CD14-positive monocyte (primary cell): ENCODE results near the gene APLN. TPM values are rescaled to one million over a fixed set of nuclear protein-coding genes. Genes with fewer than 3 reads are reported as not detected.

Experiments used
- DNase-seq, 3 donors: peaks; one replicate each; pipeline ENCODE4 v3.0.0-alpha.2; 2011 to 2022
- H2AFZ ChIP-seq: 2 replicates; pipeline ENCODE4 v1.6.0; 2012; ENCODE audit warnings: mild to moderate bottlenecking, low read depth, low read length, inconsistent platforms; ENCODE audit not compliant: insufficient read depth, poor library complexity, severe bottlenecking
- H3K27ac ChIP-seq, 2 donors: 1 replicate in 1 of 2; 2 replicates in 1 of 2; pipeline ENCODE4 v1.5.1; 2012 to 2013; ENCODE audit warnings: low read length in 2 of 2, control low read depth in 1 of 2, inconsistent platforms in 1 of 2, low read depth in 1 of 2, mild to moderate bottlenecking in 1 of 2
- H3K27me3 ChIP-seq, 2 donors: one replicate each; pipeline versions ENCODE4 v1.6.0 to v1.6.1; 2011 to 2013; ENCODE audit warnings: low read length in 2 of 2; ENCODE audit not compliant: control insufficient read depth in 2 of 2, insufficient read depth in 2 of 2
- H3K36me3 ChIP-seq, 2 donors: replicated peaks in 1 of 2; 1 replicate in 1 of 2; 2 replicates in 1 of 2; pipeline versions ENCODE4 v1.5.1 to v1.6.1; 2012 to 2013; ENCODE audit warnings: low read length in 2 of 2, control low read depth in 1 of 2, inconsistent platforms in 1 of 2, mild to moderate bottlenecking in 1 of 2; ENCODE audit not compliant: insufficient read depth in 2 of 2, control insufficient read depth in 1 of 2
- H3K4me1 ChIP-seq, 2 donors: 1 replicate in 1 of 2; 2 replicates in 1 of 2; pipeline versions ENCODE4 v1.5.1 to v1.6.1; 2012 to 2013; ENCODE audit warnings: low read length in 2 of 2, control low read depth in 1 of 2, inconsistent platforms in 1 of 2, mild to moderate bottlenecking in 1 of 2, moderate library complexity in 1 of 2; ENCODE audit not compliant: insufficient read depth in 2 of 2, control insufficient read depth in 1 of 2
- H3K4me2 ChIP-seq: replicated peaks from 2 replicates; pipeline ENCODE3; 2012; ENCODE audit warnings: low read length, moderate library complexity, mild to moderate bottlenecking; ENCODE audit not compliant: poor library complexity, severe bottlenecking; ENCODE audit errors: extremely low read depth
- H3K4me3 ChIP-seq, 3 experiments: fragments of 200-600 bp in 1 of 3; sonication (generic) in 1 of 3; replicated peaks in 1 of 3; 1 replicate in 2 of 3; 2 replicates in 1 of 3; pipeline ENCODE4 v1.5.1; 2011 to 2013; ENCODE audit warnings: low read length in 3 of 3, mild to moderate bottlenecking in 3 of 3, control low read depth in 2 of 3, low read depth in 2 of 3, inconsistent platforms in 1 of 3, moderate library complexity in 1 of 3
- H3K79me2 ChIP-seq: 2 replicates; pipeline ENCODE4 v1.6.0; 2012; ENCODE audit warnings: mild to moderate bottlenecking, control low read depth, inconsistent platforms, low read length, moderate library complexity; ENCODE audit not compliant: insufficient read depth
- H3K9ac ChIP-seq: 2 replicates; pipeline ENCODE4 v1.6.0; 2017; ENCODE audit warnings: low read length, mild to moderate bottlenecking; ENCODE audit not compliant: insufficient read depth, poor library complexity, severe bottlenecking
- H3K9me3 ChIP-seq, 2 donors: replicated peaks in 1 of 2; 1 replicate in 1 of 2; 2 replicates in 1 of 2; pipeline versions ENCODE4 v1.5.1 to v1.6.1; 2012 to 2013; ENCODE audit warnings: low read length in 2 of 2, control low read depth in 1 of 2; ENCODE audit not compliant: control insufficient read depth in 1 of 2, insufficient read depth in 1 of 2
- H4K20me1 ChIP-seq: 2 replicates; pipeline ENCODE4 v1.6.0; 2012; ENCODE audit warnings: mild to moderate bottlenecking, low read length, control low read depth, moderate library complexity; ENCODE audit not compliant: insufficient read depth
- H3K27ac Mint-ChIP-seq, 7 donors: one replicate each; pipeline ENCODE4 v1.8.0; 2020; ENCODE audit warnings: mild to moderate bottlenecking in 7 of 7, mixed read lengths in 7 of 7, moderate library complexity in 6 of 7, inconsistent platforms in 2 of 7
- H3K27me3 Mint-ChIP-seq, 3 donors: one replicate each; pipeline ENCODE4 v1.8.0; 2021 to 2022; ENCODE audit warnings: low read depth in 3 of 3, mild to moderate bottlenecking in 3 of 3, mixed read lengths in 3 of 3, moderate library complexity in 3 of 3, inconsistent platforms in 1 of 3
- H3K36me3 Mint-ChIP-seq, 2 donors: one replicate each; pipeline ENCODE4 v1.8.0; 2020; ENCODE audit warnings: mixed read lengths in 2 of 2, inconsistent platforms in 1 of 2, mild to moderate bottlenecking in 1 of 2
- H3K4me1 Mint-ChIP-seq: one replicate; pipeline ENCODE4 v1.8.0; 2020; ENCODE audit warnings: mild to moderate bottlenecking, mixed read lengths
- H3K4me3 Mint-ChIP-seq, 2 donors: one replicate each; pipeline ENCODE4 v1.8.0; 2020; ENCODE audit warnings: mild to moderate bottlenecking in 2 of 2, mixed read lengths in 2 of 2, moderate library complexity in 1 of 2
- H3K9me3 Mint-ChIP-seq, 7 donors: one replicate each; pipeline ENCODE4 v1.8.0; 2020 to 2022; ENCODE audit warnings: mixed read lengths in 7 of 7, mild to moderate bottlenecking in 6 of 7, moderate library complexity in 6 of 7, inconsistent platforms in 2 of 7
- CTCF ChIP-seq: fragments of 200-600 bp; IDR thresholded peaks from one replicate; pipeline ENCODE4 v1.8.0; 2022; ENCODE audit warnings: antibody characterized with exemption, mild to moderate bottlenecking
- WGBS: methylation state at CpG from one replicate; pipeline ENCODE4 v1.1.5; 2013; ENCODE audit warnings: missing lambda C conversion rate; ENCODE audit not compliant: insufficient coverage; 5-methylcytosine and 5-hydroxymethylcytosine counted together
- intact Hi-C, 2 donors: fragments of 100-400 bp; cut with micrococcal nuclease; formaldehyde crosslinking; loops; one replicate each; pipeline versions ENCODE4 v1.15.0 to v1.15.1; 2023
- polyA plus RNA-seq, 3 donors: library from polyadenylated mRNA; depleted of rRNA in 1 of 3; unstranded in 2 of 3; stranded (reverse) in 1 of 3; fragments of 300-500 nt in 2 of 3; fragments of >200 nt in 1 of 3; fragmentation: Illumina TruSeq in 2 of 3; gene quantifications; 1 replicate in 2 of 3; 2 replicates in 1 of 3; pipeline ENCODE4 v1.2.3, GENCODE V29; 2012 to 2021

APLN gene
- polyA plus RNA-seq, 3 donors = 0.03 TPM; not detected in 2

DNA sequence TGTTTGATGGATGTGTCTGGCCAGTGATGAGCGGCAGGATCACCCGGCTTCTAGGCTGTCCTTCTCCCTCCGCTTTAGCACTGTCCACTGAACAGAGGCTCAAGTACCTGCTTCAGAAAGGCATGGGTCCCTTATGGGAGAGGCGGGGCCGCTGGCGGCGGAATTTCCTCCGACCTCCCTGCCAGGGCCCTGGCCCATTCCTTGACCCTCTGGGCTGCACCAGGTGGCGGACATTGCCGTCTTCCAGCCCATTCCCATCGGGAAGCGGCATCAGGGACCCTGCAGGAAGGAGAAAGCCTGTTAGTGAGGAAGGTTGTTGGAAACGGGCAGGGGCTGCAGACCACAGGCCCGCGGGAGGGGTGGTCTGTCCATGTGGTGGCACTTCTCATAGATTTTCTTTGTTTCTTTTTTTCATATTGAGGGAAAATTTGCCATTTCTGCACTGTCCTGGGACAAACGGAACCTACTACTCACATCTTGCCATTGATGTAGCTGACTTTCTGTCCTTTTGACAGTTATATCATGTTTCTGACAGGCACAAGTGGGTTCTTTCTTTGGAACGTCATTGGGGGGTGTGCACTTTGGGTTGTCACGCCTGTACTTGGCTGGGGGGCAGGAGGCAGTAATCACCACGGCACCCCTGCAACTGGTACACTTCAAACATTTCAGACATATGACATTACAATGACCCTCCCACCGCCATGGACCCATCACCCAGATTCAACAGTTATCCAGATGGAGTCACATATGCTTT lies 6.1 kb downstream of the APLN start:
- Histone ChIP-seq H3K79me2 (no peaks in the 10 kb centered on the region), H3K9me3 (no peaks in the 10 kb centered on the region), H3K27ac (no peak overlapping the region), H3K9ac (no peak overlapping the region), H3K4me3 (no peak overlapping the region), H3K36me3 (no peaks in the 10 kb centered on the region), H4K20me1 (no peaks in the 10 kb centered on the region), H3K27me3 (peaks cover 0 to 15% of the 10 kb centered on the region in 2 donors), H3K4me1 (peaks cover under 1 to 2% of the 10 kb centered on the region in 2 donors), H2AFZ (no peak overlapping the region), H3K4me2 (no peak overlapping the region)
- Mint-ChIP-seq H3K27me3 (peaks cover 15 to 22% (median 18%) of the 10 kb centered on the region in 3 donors), H3K4me3 (no peak overlapping the region), H3K36me3 (no peaks in the 10 kb centered on the region), H3K27ac (no peak overlapping the region), H3K4me1 (peaks cover 4% of the 10 kb centered on the region), H3K9me3 (peaks cover 0 to 5% (median 0%) of the 10 kb centered on the region in 7 donors)
- intact Hi-C loops = no loop called here
- TF ChIP-seq CTCF = no peak
- DNase-seq = no peak
- WGBS = no CpG with 5 or more reads among the region's 20 CpGs

- Histone ChIP-seq H3K4me1 (peaks cover 0 to 2% of the 10 kb centered on the region in 2 donors), H3K4me3 (no peak overlapping the region), H3K79me2 (no peaks in the 10 kb centered on the region), H3K27me3 (peaks cover 0 to 6% of the 10 kb centered on the region in 2 donors), H2AFZ (no peak overlapping the region), H4K20me1 (no peaks in the 10 kb centered on the region), H3K36me3 (no peaks in the 10 kb centered on the region), H3K9me3 (no peaks in the 10 kb centered on the region), H3K9ac (no peak overlapping the region), H3K4me2 (no peak overlapping the region), H3K27ac (no peak overlapping the region)
- H3K27ac Mint-ChIP-seq = no peak overlapping the region
- TF ChIP-seq CTCF = no peak
- peaks cover under 1% of the 10 kb centered on the region for H3K4me1 Mint-ChIP-seq
- no peaks in the 10 kb centered on the region for H3K36me3 Mint-ChIP-seq
- no peak overlapping the region for H3K4me3 Mint-ChIP-seq
- 81% methylated on average over 5 of the region's 14 CpGs for WGBS
- peaks cover 6 to 13% (median 10%) of the 10 kb centered on the region in 3 donors for H3K27me3 Mint-ChIP-seq
- DNase-seq = no peak
- H3K9me3 Mint-ChIP-seq = no peaks in the 10 kb centered on the region
- intact Hi-C loops = no loop called here
Measured at GRCh38 chrX:129647418-129648410, 7.0 kb downstream of the APLN start.
